ENCODE data around the gene ME2.

- TF ChIP-seq CTCF (IDR thresholded peaks at IDR 0.05) = no peak
- TF ChIP-seq EP300 (IDR thresholded peaks at IDR 0.05) = no peak
- TF ChIP-seq POLR2A (IDR thresholded peaks at IDR 0.05) = no peak
Observed at GRCh38 chr18:50839341-50839740, 39.6 kb upstream of the ME2 start.

Measured in tibial nerve (tissue), 4 donors.